Activated CD8-positive, alpha-beta T cell treated with anti-CD3 and anti-CD28 coated beads for 36 hours (primary cell): ENCODE measurements around the gene LRBA. TPM values are rescaled to one million over a fixed set of nuclear protein-coding genes. Genes with fewer than 3 reads are reported as not detected.

Source experiments
- ATAC-seq: fragments of 200-7000 bp; cut with Tn5 transposase; one replicate; pipeline ENCODE4 v1.10.0; 2021; ENCODE audit warnings: mild to moderate bottlenecking, moderate library complexity
- CTCF ChIA-PET: fragments of 350-600 bp; sonication (Branson Sonifier 250); formaldehyde crosslinking; loops from one replicate; lab custom pipeline; 2021; ENCODE audit warnings: antibody characterized with exemption; lab: Charles Lee
- POLR2A ChIA-PET: fragments of 350-600 bp; sonication (Branson Sonifier 250); formaldehyde crosslinking; loops from one replicate; lab custom pipeline; 2021; ENCODE audit warnings: antibody characterized with exemption; lab: Charles Lee
- DNase-seq: peaks from one replicate; pipeline ENCODE4 v3.0.0-alpha.2; 2020
- H3K27ac Mint-ChIP-seq: one replicate; pipeline ENCODE4 v1.8.0; 2021; ENCODE audit warnings: mild to moderate bottlenecking, mixed read lengths
- H3K27me3 Mint-ChIP-seq: one replicate; pipeline ENCODE4 v1.8.0; 2021; ENCODE audit warnings: mixed read lengths
- H3K36me3 Mint-ChIP-seq: one replicate; pipeline ENCODE4 v1.8.0; 2021; ENCODE audit warnings: low read depth, mixed read lengths
- H3K4me1 Mint-ChIP-seq: one replicate; pipeline ENCODE4 v1.8.0; 2021; ENCODE audit warnings: low read depth, mixed read lengths
- H3K4me3 Mint-ChIP-seq: one replicate; pipeline ENCODE4 v1.8.0; 2021; ENCODE audit warnings: mild to moderate bottlenecking, moderate library complexity, mixed read lengths
- H3K9me3 Mint-ChIP-seq: one replicate; pipeline ENCODE4 v1.8.0; 2021; ENCODE audit warnings: mixed read lengths
- intact Hi-C: fragments of 100-400 bp; cut with micrococcal nuclease; formaldehyde crosslinking; loops from one replicate; pipeline ENCODE4 v1.10.0; 2022
- total RNA-seq, 2 experiments: library from RNA; stranded (reverse); gene quantifications; one replicate each; pipeline ENCODE4 v1.2.3, GENCODE V29; 2021
- TF ChIP-seq, protein P1 (sequence below): fragments of 200-600 bp; IDR thresholded peaks from one replicate; pipeline ENCODE4 v1.8.0; 2022; ENCODE audit warnings: antibody characterized with exemption, mild to moderate bottlenecking

Gene LRBA
- total RNA-seq, 2 experiments from 2014 or later, result 48.1 to 52.5 TPM

DNA sequence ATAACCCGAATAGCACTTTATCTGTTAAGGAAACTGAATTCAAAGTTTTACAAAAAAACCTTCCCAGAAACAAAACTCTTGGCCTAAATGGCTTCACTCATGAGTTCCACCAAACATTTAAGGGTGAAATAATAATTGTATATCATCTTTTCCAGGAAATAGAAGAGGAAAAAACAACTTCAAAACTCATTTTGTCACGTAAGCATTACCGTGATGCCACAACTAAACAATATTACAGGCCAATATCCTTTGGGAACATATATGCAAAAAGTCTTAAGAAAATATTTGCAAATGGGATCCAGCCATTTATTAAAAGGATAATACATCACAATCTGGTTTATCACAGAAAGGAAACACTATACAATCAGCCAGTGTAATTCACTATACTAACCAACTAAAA is 563.2 kb downstream of the LRBA start:
- no peaks in the 10 kb centered on the region for H3K27me3 Mint-ChIP-seq
- H3K4me3 Mint-ChIP-seq, result no peak overlapping the region
- ChIA-PET POLR2A (no interaction called here), CTCF (no interaction called here)
- DNase-seq, result no peak
- intact Hi-C loops, result no loop called here
- no peak overlapping the region for H3K27ac Mint-ChIP-seq
- TF ChIP-seq, protein P1, sequence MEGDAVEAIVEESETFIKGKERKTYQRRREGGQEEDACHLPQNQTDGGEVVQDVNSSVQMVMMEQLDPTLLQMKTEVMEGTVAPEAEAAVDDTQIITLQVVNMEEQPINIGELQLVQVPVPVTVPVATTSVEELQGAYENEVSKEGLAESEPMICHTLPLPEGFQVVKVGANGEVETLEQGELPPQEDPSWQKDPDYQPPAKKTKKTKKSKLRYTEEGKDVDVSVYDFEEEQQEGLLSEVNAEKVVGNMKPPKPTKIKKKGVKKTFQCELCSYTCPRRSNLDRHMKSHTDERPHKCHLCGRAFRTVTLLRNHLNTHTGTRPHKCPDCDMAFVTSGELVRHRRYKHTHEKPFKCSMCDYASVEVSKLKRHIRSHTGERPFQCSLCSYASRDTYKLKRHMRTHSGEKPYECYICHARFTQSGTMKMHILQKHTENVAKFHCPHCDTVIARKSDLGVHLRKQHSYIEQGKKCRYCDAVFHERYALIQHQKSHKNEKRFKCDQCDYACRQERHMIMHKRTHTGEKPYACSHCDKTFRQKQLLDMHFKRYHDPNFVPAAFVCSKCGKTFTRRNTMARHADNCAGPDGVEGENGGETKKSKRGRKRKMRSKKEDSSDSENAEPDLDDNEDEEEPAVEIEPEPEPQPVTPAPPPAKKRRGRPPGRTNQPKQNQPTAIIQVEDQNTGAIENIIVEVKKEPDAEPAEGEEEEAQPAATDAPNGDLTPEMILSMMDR, result no peak
- no peaks in the 10 kb centered on the region for H3K4me1 Mint-ChIP-seq
- peaks cover 29% of the 10 kb centered on the region for H3K36me3 Mint-ChIP-seq
- peaks cover 14% of the 10 kb centered on the region for H3K9me3 Mint-ChIP-seq
- ATAC-seq, result no peak

DNA sequence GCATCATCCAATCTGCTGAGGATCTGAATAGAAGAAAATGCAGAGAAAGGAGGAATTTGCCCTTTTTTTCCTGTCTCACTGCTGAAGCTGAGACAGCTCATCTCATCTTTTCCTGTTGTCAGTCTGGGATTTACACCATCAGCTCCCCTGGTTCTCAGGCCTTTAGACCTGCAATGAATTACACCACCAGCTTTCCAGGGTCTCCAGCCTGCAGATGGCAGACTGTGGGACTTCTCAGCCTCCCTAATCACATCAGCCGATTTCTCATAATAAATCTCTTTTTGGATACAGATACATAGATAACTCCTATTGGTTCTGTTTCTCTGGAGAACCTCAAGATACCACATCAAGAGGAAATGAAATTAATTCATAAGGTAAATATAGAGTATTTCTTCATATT is 567.7 kb downstream of the LRBA start:
- TF ChIP-seq, protein P1, result no peak
- intact Hi-C loops, result no loop called here

DNA sequence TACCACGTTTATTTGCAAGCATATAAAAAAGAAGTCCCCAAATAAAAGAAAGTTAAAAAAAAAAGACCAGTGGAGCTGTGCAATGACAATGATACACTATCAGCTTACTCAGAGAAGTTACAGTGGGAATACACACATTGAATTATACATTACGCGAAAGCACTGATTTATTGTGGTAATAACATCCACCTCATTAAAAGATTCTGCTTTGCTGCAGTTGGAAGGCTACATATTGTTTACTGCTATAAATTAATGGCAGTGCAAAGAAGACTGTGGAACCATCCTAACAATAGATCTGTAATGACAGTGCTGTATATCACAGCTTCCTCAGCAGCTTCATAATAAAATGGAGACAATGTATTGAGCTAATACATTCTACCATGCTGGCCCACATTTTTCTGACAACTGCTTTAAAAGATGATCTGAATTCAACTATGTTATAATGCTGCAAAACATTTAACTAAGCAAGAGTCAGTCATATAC is 575.6 kb downstream of the LRBA start:
- DNase-seq (no peak), ATAC-seq (no peak)
- Mint-ChIP-seq H3K36me3 (peaks cover 17% of the 10 kb centered on the region), H3K27ac (no peak overlapping the region), H3K4me3 (no peak overlapping the region), H3K27me3 (no peaks in the 10 kb centered on the region), H3K4me1 (peaks cover 18% of the 10 kb centered on the region), H3K9me3 (no peaks in the 10 kb centered on the region)
- POLR2A ChIA-PET, result no interaction called here
- TF ChIP-seq, protein P1, result no peak
- CTCF ChIA-PET, result no interaction called here
- intact Hi-C loops, result no loop called here

More for the DNA sequence above, 567.7 kb downstream of the LRBA start:
- H3K27ac Mint-ChIP-seq, result no peak overlapping the region
- peaks cover 23% of the 10 kb centered on the region for H3K36me3 Mint-ChIP-seq
- POLR2A ChIA-PET, result no interaction called here
- no peaks in the 10 kb centered on the region for H3K4me1 Mint-ChIP-seq
- H3K27me3 Mint-ChIP-seq, result no peaks in the 10 kb centered on the region
- ATAC-seq, result no peak
- H3K9me3 Mint-ChIP-seq, result peaks cover 6% of the 10 kb centered on the region
- H3K4me3 Mint-ChIP-seq, result no peak overlapping the region
- CTCF ChIA-PET, result no interaction called here
- DNase-seq, result no peak

DNA sequence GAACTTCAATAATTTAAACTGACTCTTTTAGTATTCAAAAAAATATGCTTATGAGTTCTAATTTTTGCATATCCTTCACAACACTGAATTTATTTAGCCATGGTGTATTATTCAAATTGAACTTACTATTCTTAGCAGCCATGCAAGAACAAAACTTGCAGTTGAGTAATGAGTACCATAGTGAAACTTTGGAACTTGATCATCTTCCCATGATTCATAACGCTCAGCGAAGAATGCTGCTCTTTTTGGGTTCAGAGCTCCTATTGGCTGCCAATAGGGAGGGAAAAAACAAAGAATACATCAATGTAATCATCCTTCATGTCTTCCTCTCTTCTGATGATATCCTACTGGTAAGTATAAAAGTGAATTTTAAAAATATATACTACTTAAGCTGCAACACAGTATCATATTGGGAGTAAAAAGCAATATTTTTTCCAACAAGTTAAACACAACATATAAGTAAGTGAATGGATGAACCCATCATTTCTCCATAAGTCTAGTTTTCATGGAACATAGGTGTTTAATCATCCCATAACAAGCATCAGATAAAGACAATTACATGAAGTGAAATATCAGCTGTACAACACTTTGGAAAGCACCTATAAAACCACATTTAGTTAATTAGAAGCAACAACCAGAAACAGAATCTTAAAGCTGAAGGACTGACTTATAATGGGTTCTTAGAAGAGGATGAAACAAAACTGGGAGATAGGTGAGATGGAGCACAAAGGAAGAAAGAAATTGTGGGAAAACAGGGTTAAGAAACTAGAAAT is 578.3 kb downstream of the LRBA start:
- Mint-ChIP-seq H3K9me3 (no peaks in the 10 kb centered on the region), H3K4me3 (no peak overlapping the region), H3K27me3 (no peaks in the 10 kb centered on the region), H3K4me1 (peaks cover 18% of the 10 kb centered on the region), H3K27ac (peak overlapping the region; percentile 53), H3K36me3 (peaks cover 19% of the 10 kb centered on the region)
- DNase-seq (peak; percentile 9), ATAC-seq (peak; percentile 77)
- TF ChIP-seq, protein P1, result no peak
- ChIA-PET CTCF (no interaction called here), POLR2A (no interaction called here)
- intact Hi-C loops, result no loop called here

DNA sequence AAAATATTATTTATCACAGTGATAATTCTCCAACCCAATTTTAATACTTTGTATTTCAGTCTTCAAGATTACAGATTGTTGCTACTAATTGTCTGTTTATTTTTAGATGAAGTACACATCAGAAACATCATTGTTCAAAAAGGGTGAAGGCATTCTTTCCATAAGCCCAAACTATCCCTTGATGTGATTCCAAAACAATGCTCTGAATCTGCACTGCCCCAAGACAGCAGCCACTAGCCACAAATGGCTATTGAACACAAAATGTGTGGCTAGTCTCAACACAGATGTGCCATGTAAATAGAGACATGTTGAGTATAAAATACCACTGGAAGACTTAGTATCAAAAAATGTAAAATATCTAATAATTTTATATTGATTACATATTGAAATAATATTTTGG is 583.9 kb downstream of the LRBA start:
- no peak for ATAC-seq
- DNase-seq, result no peak
- POLR2A ChIA-PET, result no interaction called here
- TF ChIP-seq, protein P1, result no peak
- CTCF ChIA-PET, result no interaction called here
- Mint-ChIP-seq H3K27ac (no peak overlapping the region), H3K36me3 (peaks cover 19% of the 10 kb centered on the region), H3K4me3 (no peak overlapping the region), H3K4me1 (peaks cover 6% of the 10 kb centered on the region), H3K9me3 (no peaks in the 10 kb centered on the region), H3K27me3 (no peaks in the 10 kb centered on the region)
- intact Hi-C loops, result no loop called here
